Astrocyte (in vitro differentiated cells and primary cell): Measurements from ENCODE around the gene PIGL. TPM values are rescaled to one million over a fixed set of nuclear protein-coding genes. Genes with fewer than 3 reads are reported as not detected.

Experiments
- DNase-seq: peaks from one replicate; pipeline ENCODE4 v3.0.0-alpha.2; 2010; ENCODE audit warnings: low read depth
- FAIRE-seq: peaks from 2 replicates; lab custom pipeline; 2011; peaks lifted over from hg19 to GRCh38; lab: Jason Lieb, UNC
- H2AFZ ChIP-seq: 2 replicates; pipeline ENCODE4 v1.6.0; 2012; ENCODE audit warnings: low read depth, low read length, inconsistent platforms
- H3K27ac ChIP-seq: 2 replicates; pipeline ENCODE4 v1.5.1; 2011; ENCODE audit warnings: low read depth, low read length, inconsistent platforms
- H3K27me3 ChIP-seq: 2 replicates; pipeline ENCODE4 v1.6.0; 2011; ENCODE audit warnings: low read length, inconsistent platforms; ENCODE audit not compliant: insufficient read depth
- H3K36me3 ChIP-seq: 2 replicates; pipeline ENCODE4 v1.5.1; 2011; ENCODE audit warnings: low read length, inconsistent platforms; ENCODE audit not compliant: insufficient read depth
- H3K4me1 ChIP-seq: 2 replicates; pipeline ENCODE4 v1.5.1; 2011; ENCODE audit warnings: low read length, inconsistent platforms; ENCODE audit not compliant: insufficient read depth
- H3K4me2 ChIP-seq: 2 replicates; pipeline ENCODE4 v1.6.0; 2012; ENCODE audit warnings: low read length, inconsistent platforms
- H3K4me3 ChIP-seq: 2 replicates; pipeline ENCODE4 v1.5.1; 2011; ENCODE audit warnings: low read depth, mild to moderate bottlenecking, low read length, inconsistent platforms; ENCODE audit not compliant: insufficient read depth
- H3K79me2 ChIP-seq: 2 replicates; pipeline ENCODE4 v1.6.0; 2012; ENCODE audit warnings: mild to moderate bottlenecking, low read length, inconsistent platforms; ENCODE audit not compliant: insufficient read depth
- H3K9ac ChIP-seq: 2 replicates; pipeline ENCODE4 v1.6.0; 2012; ENCODE audit warnings: mild to moderate bottlenecking, low read length, inconsistent platforms
- H3K9me3 ChIP-seq: 2 replicates; pipeline ENCODE4 v1.5.1; 2012; ENCODE audit warnings: low read depth, mild to moderate bottlenecking, low read length, inconsistent platforms; ENCODE audit not compliant: insufficient read depth
- H4K20me1 ChIP-seq: 2 replicates; pipeline ENCODE4 v1.6.0; 2012; ENCODE audit warnings: low read length, inconsistent platforms; ENCODE audit not compliant: insufficient read depth
- H3K27ac Mint-ChIP-seq: one replicate; pipeline ENCODE4 v1.8.0; 2021; ENCODE audit warnings: mild to moderate bottlenecking, mixed read lengths; ENCODE audit not compliant: unreplicated experiment
- H3K27me3 Mint-ChIP-seq: one replicate; pipeline ENCODE4 v1.8.0; 2021; ENCODE audit warnings: low read depth, mixed read lengths; ENCODE audit not compliant: unreplicated experiment
- H3K36me3 Mint-ChIP-seq: one replicate; pipeline ENCODE4 v1.8.0; 2021; ENCODE audit warnings: low read depth, mixed read lengths; ENCODE audit not compliant: unreplicated experiment
- H3K4me1 Mint-ChIP-seq: one replicate; pipeline ENCODE4 v1.8.0; 2021; ENCODE audit warnings: low read depth, mixed read lengths; ENCODE audit not compliant: unreplicated experiment
- H3K4me3 Mint-ChIP-seq: one replicate; pipeline ENCODE4 v1.8.0; 2021; ENCODE audit warnings: mild to moderate bottlenecking, moderate library complexity, mixed read lengths; ENCODE audit not compliant: unreplicated experiment
- H3K9me3 Mint-ChIP-seq: one replicate; pipeline ENCODE4 v1.8.0; 2021; ENCODE audit warnings: mild to moderate bottlenecking, mixed read lengths; ENCODE audit not compliant: unreplicated experiment
- EZH2 ChIP-seq: IDR thresholded peaks from 2 replicates; pipeline ENCODE4 v1.6.1; 2012; ENCODE audit warnings: mild to moderate bottlenecking, low read length, inconsistent platforms; ENCODE audit not compliant: insufficient read depth
- total RNA-seq: library from RNA; stranded (reverse); gene quantifications from 2 replicates; pipeline ENCODE4 v1.2.1, GENCODE V29; 2021
- TF ChIP-seq, protein P1 (sequence below): IDR thresholded peaks from 2 replicates; pipeline ENCODE4 v1.5.1; 2011; ENCODE audit warnings: low read depth, mild to moderate bottlenecking, inconsistent platforms, low read length, moderate library complexity; ENCODE audit not compliant: insufficient read depth

Gene PIGL
- total RNA-seq, 1 donor from 2014 or later: 21.9 TPM

DNA sequence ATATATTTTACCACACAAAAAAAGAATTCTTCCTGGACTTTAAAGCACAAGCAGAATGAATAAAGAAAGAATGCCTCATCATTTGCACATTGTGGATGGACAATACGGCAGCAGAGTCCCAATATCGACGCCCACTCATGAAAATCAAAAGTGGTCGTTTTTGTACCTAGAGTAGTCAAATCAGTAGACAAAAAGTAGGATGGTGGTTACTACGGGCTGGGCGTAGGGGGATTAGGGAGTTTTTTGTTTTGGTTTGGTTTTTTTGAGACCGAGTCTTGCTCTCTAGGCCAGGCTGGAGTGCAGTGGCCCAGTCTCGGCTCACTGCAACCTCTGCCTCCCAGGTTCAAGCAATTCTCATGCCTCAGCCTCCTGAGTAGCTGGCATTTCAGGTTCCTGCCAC, 144.9 kb downstream of the PIGL start:
- no peak overlapping the region for H2AFZ ChIP-seq
- no peaks in the 10 kb centered on the region for H3K36me3 Mint-ChIP-seq
- H3K36me3 ChIP-seq: no peaks in the 10 kb centered on the region
- H3K9ac ChIP-seq: no peak overlapping the region
- H3K79me2 ChIP-seq: no peaks in the 10 kb centered on the region
- H3K4me3 Mint-ChIP-seq: no peak overlapping the region
- no peaks in the 10 kb centered on the region for H3K27me3 ChIP-seq
- H3K4me1 ChIP-seq: no peaks in the 10 kb centered on the region
- H3K4me3 ChIP-seq: no peak overlapping the region
- no peak overlapping the region for H3K27ac ChIP-seq
- no peaks in the 10 kb centered on the region for H4K20me1 ChIP-seq
- no peaks in the 10 kb centered on the region for H3K4me1 Mint-ChIP-seq
- H3K9me3 ChIP-seq: no peaks in the 10 kb centered on the region
- no peak for TF ChIP-seq EZH2
- TF ChIP-seq, protein P1, sequence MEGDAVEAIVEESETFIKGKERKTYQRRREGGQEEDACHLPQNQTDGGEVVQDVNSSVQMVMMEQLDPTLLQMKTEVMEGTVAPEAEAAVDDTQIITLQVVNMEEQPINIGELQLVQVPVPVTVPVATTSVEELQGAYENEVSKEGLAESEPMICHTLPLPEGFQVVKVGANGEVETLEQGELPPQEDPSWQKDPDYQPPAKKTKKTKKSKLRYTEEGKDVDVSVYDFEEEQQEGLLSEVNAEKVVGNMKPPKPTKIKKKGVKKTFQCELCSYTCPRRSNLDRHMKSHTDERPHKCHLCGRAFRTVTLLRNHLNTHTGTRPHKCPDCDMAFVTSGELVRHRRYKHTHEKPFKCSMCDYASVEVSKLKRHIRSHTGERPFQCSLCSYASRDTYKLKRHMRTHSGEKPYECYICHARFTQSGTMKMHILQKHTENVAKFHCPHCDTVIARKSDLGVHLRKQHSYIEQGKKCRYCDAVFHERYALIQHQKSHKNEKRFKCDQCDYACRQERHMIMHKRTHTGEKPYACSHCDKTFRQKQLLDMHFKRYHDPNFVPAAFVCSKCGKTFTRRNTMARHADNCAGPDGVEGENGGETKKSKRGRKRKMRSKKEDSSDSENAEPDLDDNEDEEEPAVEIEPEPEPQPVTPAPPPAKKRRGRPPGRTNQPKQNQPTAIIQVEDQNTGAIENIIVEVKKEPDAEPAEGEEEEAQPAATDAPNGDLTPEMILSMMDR: no peak
- H3K27me3 Mint-ChIP-seq: peaks cover 2% of the 10 kb centered on the region
- no peaks in the 10 kb centered on the region for H3K9me3 Mint-ChIP-seq
- DNase-seq (no peak), FAIRE-seq (no peak)
- H3K4me2 ChIP-seq: no peak overlapping the region
- H3K27ac Mint-ChIP-seq: no peak overlapping the region

DNA sequence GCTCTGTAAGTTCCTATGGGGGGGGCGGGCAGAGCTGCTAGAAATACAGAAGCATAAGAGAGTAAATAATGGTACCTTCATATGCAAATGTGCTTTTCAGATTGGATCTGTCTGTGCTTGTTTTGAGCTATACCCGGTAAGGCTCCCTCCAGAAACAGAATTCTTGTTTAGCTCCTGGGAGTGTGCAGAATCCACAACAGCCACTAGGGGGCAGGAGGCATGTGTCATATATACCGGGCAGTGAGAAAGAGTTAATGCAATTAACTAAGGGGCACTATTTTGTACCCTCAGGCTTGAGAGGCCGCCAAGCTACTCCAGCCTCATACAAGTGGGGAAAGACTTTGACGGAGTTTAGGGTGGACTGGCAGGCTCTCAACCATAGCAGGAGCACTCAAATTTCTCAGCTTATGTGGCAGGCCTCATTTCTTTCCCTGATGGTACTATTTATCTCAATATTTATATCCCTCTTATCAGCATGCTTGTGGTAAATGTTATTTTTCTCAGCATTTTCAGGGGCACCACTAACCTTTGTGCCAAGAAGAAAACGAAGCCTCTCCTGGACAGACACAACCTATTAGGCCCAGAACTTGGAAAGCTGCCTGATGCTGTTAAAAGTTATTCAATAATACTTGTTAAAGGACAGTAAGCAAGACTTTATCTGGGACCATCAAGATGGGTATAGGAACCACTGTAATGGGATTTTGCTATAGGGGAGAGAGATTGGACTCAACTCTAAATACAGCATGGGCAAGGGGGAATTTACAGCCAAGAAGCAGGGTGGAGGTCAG, 146.9 kb downstream of the PIGL start:
- H3K9ac ChIP-seq: no peak overlapping the region
- Mint-ChIP-seq H3K4me1 (no peaks in the 10 kb centered on the region), H3K9me3 (no peaks in the 10 kb centered on the region), H3K27me3 (no peaks in the 10 kb centered on the region), H3K36me3 (no peaks in the 10 kb centered on the region), H3K27ac (no peak overlapping the region), H3K4me3 (no peak overlapping the region)
- no peak overlapping the region for H2AFZ ChIP-seq
- no peaks in the 10 kb centered on the region for H4K20me1 ChIP-seq
- no peaks in the 10 kb centered on the region for H3K36me3 ChIP-seq
- no peak overlapping the region for H3K4me2 ChIP-seq
- DNase-seq: peak; percentile 25
- no peak overlapping the region for H3K4me3 ChIP-seq
- H3K27ac ChIP-seq: no peak overlapping the region
- TF ChIP-seq, protein P1: peak; percentile 99
- TF ChIP-seq EZH2: no peak
- no peaks in the 10 kb centered on the region for H3K79me2 ChIP-seq
- H3K27me3 ChIP-seq: no peaks in the 10 kb centered on the region
- no peaks in the 10 kb centered on the region for H3K9me3 ChIP-seq
- no peak for FAIRE-seq
- H3K4me1 ChIP-seq: no peaks in the 10 kb centered on the region

DNA sequence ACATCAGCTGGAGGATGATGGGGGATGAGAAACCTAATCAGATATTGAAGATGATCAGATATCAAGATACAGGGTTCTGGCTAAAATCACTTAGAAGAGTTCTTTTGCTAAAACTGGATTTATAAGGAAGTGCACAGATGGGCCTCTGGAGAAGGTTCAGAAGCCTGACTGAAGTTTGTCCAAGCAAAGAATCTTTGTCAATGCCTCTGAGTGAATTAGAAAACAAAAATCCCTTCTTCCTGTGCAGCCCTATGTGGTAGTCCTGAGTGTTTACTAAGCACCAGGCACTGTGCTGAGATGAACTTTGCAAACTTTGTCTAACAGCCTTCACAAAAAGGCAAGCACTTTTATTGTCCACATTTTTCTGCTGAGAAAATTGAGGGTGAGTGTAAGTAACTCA, 147.6 kb downstream of the PIGL start:
- TF ChIP-seq, protein P1: no peak
- no peak for TF ChIP-seq EZH2
- no peaks in the 10 kb centered on the region for H3K36me3 Mint-ChIP-seq

More for the DNA sequence above, 147.6 kb downstream of the PIGL start:
- Histone ChIP-seq H4K20me1 (no peaks in the 10 kb centered on the region), H3K36me3 (no peaks in the 10 kb centered on the region), H3K27ac (no peak overlapping the region), H2AFZ (no peak overlapping the region), H3K9me3 (no peaks in the 10 kb centered on the region), H3K4me2 (no peak overlapping the region), H3K79me2 (no peaks in the 10 kb centered on the region), H3K4me3 (no peak overlapping the region), H3K4me1 (no peaks in the 10 kb centered on the region), H3K9ac (no peak overlapping the region), H3K27me3 (no peaks in the 10 kb centered on the region)
- H3K4me1 Mint-ChIP-seq: no peaks in the 10 kb centered on the region
- H3K27ac Mint-ChIP-seq: no peak overlapping the region
- no peaks in the 10 kb centered on the region for H3K9me3 Mint-ChIP-seq
- no peak overlapping the region for H3K4me3 Mint-ChIP-seq
- no peaks in the 10 kb centered on the region for H3K27me3 Mint-ChIP-seq
- FAIRE-seq (no peak), DNase-seq (no peak)
